GM19438 (cell line): ENCODE measurements around the gene TRIP13.
"Not testable (repeated sequence)": the region's sequence is repeated elsewhere in the genome, so short reads cannot be mapped to it uniquely, and the experiment has no call there.

ENCODE experiments used
- ATAC-seq: cut with Tn5 transposase; IDR thresholded peaks from one replicate; pipeline ENCODE4 v1.9.1; 2021; ENCODE audit warnings: low read depth; ENCODE audit not compliant: unreplicated experiment

Gene TRIP13

GRCh38 chr5:934381-934967 lies 41.8 kb downstream of the TRIP13 start:
- ATAC-seq = not testable (repeated sequence)

DNA sequence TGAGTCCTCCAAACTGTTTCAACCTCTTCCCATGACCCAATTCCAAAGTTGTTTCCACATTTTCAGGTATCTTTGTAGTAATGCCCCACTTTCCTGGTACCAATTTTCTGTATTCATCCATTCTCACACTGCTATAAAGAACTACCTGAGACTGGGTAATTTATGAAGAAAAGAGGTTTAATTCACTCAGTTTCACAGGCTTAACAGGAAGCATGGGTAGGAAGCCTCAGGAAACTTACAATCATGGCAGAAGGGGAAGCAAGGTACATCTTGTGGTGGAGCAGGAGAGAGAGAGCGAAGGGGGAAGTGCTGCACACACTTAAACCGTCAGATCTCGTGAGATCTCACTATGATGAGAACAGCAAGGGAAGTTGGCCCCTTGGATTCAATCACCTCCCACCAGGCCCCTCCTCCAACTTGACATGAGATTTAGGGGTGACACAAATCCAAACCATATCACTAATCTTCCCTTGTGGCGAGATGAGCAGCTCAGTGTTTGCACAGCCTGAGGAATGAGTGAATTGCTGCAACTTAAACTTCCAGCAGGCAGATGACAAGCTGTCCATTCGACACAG lies 42.9 kb downstream of the TRIP13 start:
- no peak for ATAC-seq

GRCh38 chr5:936149-937144 lies 43.8 kb downstream of the TRIP13 start:
- ATAC-seq = no peak

DNA sequence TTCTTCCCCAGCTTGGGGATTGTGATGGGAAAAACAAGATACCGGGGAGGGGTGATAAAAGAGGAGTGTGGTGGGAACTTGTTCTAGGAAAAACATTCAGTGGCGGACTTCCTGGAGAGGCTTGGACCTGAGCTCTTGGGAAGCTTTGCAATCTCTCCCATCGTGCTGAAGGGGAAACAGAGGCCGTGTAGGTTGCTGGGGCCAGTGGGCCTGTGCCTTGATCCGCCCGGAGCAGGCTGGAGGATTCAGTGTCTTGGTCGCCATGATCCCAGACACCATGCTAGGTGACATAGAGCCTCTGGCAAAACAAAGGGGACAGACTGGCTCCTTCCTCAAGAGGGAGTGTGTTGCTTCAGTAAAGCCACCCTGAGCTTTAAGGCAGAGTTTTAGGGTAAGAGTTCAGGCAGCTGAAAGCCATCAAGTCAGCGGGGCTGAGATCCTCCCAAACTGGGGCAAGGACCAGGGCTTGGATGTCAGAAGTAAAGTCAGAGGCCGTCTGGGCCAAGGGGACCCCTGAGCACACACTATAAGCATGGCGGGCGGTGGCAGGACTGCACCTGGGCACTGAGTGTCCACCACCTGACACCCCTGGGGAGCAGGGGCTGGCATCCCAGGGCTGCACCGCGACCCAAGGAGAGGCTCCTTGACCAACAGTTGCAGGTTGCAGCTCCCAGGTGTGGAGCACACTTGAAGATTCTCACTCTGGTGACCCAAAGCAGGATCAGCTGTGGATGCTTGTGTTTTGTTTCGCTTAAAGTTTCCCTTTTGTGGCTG lies 44.7 kb downstream of the TRIP13 start:
- ATAC-seq = no peak

DNA sequence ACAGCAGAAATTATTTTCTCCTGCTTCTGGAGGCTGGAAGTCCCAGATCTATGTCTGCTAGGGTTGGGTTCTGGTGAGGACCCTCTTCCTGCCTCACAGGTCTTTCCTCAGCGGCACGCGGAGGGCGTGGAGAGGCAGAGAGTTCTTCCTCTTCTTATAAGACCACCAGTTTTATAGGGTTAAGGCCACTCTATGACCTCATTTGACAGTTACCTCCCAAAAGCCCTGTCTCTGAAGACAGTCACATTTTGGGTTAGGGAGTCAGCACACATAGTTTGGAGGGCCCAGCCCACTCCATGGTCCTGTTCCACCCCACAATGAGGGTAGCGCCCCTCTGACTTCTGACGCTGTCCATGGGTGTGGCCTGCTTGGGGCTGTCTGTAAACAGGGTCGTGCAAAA lies 46.7 kb downstream of the TRIP13 start:
- ATAC-seq = no peak

DNA sequence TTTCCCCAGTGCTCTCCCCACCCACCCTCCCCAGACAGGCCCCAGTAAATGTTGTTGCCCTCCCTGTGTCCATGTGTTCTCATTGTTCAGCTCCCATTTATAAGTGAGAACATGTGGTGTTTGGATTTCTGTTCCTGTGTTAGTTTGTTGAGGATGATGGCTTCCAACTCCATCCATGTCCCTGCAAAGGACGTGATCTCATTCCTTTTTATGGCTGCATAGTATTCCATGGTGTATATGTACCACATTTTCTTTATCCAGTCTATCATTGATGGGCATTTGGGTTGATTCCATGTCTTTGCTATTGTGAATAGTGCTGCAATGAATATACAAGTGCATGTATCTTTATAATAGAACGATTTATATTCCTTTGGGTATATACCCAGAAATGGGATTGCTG lies 48.1 kb downstream of the TRIP13 start:
- ATAC-seq = not testable (repeated sequence)

DNA sequence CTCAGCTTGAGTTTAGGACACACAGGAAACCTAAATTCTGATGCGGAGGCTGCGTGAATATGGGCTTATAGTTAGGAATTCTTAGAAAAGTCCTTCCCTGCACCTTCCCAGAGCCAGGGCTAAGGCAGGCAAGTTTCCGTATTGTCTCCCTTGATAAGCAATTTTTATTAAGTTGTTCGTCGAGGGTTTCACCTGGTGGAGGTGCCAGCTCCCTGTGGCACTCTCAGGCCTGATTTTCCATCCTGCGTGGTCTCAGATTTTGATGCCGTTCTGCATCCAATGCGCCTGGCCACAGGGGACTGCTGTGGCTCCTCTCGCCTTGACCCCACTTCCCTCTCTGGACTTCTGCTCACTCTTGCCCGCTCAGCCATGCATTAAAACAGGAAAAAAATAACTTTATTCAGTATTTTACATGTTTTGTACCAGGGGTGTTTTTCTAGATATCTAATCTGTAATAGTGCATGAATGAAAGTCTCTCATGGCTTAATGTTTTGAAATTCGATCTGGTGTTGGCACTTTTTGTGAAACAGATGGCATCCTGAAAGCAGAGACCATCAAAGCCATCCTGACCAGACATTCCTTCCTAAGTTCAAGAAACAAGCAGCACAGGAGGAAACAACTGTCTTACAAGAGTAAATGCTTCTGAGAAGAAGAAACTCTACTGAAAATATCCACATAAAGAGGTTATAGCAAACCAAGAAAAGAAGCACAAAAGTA lies 50.7 kb downstream of the TRIP13 start:
- ATAC-seq = no peak

DNA sequence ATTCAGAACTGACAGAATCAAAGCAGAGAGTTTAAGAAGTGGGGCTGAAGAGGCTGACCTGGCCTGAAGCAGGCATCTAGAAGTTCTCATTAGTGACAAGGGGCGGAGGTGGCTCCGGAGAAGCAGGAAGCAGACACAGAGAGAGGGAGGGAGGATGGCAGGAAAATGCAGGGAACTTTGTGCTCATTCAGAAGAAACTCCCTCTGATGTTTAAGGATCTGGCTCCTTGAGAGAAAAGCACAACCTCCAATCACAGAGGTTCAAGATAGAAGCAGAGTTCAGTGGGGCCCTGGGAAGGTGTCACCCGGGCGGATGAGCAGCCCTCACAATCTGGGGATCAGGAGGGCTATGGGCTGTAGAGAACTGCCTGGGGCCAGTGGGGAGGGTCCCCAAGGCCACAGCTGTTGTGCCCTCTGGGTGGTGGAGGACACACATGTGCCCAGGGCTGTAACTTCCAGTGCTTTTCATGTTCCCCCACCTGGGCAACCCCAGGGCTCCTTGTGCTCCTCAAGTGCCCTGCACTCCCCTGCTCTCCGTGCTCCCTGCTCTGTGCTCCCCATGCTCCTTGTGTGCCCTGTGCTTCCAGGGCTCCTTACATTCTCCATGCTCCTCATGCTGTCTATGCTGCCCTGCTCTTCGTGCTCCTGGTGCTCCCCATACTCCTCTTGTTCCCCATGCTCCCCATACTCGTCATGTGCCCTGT lies 51.4 kb downstream of the TRIP13 start:
- no peak for ATAC-seq

- ATAC-seq = no peak
Measured at GRCh38 chr5:944621-944927, 51.9 kb downstream of the TRIP13 start.

DNA sequence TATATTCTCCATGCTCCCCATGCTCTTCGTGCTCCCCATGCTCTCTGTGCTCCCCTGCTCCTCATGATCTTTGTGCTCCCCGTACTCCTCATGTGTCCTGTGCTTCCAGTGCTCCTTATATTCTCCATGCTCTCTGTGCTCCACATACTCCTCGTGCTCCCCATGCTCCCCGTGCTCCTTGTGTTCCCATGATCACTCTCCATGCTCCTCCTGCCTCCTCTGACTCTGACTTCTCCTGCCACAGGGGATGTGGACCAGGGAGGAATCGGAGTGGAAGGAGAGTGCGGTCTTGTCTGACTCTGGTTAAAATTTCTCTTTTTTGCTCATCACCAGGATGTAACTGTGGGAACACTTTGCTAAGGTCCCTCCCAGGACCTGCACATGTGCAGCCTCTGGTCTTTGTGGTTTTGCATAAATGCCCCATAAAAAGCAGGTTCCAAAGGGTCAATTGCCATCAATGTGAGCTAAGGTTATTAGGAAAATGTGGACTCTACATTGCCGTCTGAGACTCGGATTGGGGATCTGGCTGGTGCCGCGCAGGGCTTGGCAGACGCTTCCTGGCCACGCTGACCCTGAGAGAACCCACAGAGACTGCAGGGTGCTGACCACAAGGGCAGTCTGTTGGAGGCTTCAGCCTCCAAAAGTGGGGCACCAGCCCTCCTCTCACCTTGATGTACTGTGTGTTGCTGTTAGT lies 52.5 kb downstream of the TRIP13 start:
- ATAC-seq = no peak

- ATAC-seq = no peak
Measured at GRCh38 chr5:945691-946551, 53.2 kb downstream of the TRIP13 start.

GRCh38 chr5:946720-947625 lies 54.3 kb downstream of the TRIP13 start:
- ATAC-seq = no peak

GRCh38 chr5:947626-948471 lies 55.2 kb downstream of the TRIP13 start:
- no peak for ATAC-seq

DNA sequence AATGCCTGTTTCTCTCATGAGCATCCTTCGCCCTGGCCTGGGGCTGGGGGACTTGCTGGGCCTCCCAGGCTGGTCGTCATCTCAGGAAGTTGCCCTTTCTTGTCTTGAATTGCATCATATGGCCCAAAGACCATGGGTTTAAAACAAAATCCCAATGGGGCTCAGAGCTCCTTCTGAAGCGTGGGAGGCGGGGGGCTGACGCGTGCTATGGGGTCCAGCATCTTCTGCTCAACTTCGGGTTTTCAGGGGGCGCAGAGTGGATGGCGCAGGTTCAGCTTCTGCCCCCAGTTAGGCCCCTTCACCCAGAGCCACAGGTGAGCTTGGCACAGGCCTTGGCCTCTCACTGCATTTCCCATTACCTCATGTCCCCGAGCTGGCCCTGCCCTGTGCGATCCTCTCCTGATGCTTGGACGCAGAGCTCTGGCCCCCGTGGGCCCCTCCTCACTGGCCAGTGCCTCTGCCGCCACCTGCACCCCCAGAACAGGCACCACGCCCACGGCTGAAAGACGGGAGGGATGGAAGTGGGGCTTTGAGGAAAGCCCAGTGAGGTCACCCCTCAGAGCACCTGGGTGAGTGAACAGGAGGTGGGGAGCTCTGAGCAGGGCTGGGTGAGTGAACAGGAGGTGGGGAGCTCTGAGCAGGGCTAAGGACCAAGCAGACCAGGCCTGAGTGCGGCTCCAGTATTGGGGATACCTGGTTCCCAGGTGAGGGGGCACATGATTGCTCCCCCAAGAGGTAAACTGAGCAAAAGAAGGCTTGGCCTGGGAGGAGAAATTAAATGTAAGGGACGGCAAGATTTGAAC lies 56.0 kb downstream of the TRIP13 start:
- ATAC-seq = no peak

- no peak for ATAC-seq
Measured at GRCh38 chr5:949275-949543, 56.5 kb downstream of the TRIP13 start.
